Fibroblast of lung (primary cell): ENCODE data around the gene RGS19. TPM values are rescaled to one million over a fixed set of nuclear protein-coding genes. Genes with fewer than 3 reads are reported as not detected.

Experiments used
- DNase-seq, 2 donors: peaks; one replicate each; pipeline versions ENCODE4 v3.0.0 to v3.0.0-alpha.2; 2010; ENCODE audit warnings: low read depth in 2 of 2
- H2AFZ ChIP-seq: 2 replicates; pipeline ENCODE4 v1.5.1; 2012; ENCODE audit warnings: low read length, control low read depth, inconsistent platforms
- H3K27ac ChIP-seq: 2 replicates; pipeline ENCODE4 v1.5.1; 2011; ENCODE audit warnings: low read length, control low read depth; ENCODE audit not compliant: insufficient read depth
- H3K27me3 ChIP-seq: 2 replicates; pipeline ENCODE4 v1.5.1; 2011; ENCODE audit warnings: mild to moderate bottlenecking, low read length; ENCODE audit not compliant: control insufficient read depth, insufficient read depth
- H3K36me3 ChIP-seq: 2 replicates; pipeline ENCODE4 v1.5.1; 2011; ENCODE audit warnings: low read length; ENCODE audit not compliant: control insufficient read depth, insufficient read depth
- H3K4me1 ChIP-seq: 2 replicates; pipeline ENCODE4 v1.5.1; 2011; ENCODE audit warnings: low read length; ENCODE audit not compliant: control insufficient read depth, insufficient read depth; ENCODE audit errors: extremely low read depth
- H3K4me2 ChIP-seq: 2 replicates; pipeline ENCODE4 v1.5.1; 2011; ENCODE audit warnings: low read length, control low read depth; ENCODE audit not compliant: insufficient read depth; ENCODE audit errors: extremely low read depth
- H3K4me3 ChIP-seq, 4 experiments: fragments of 200-600 bp in 1 of 4; sonication (generic) in 1 of 4; replicated peaks in 1 of 4; 2 replicates each; pipeline ENCODE4 v1.5.1; 2011 to 2016; ENCODE audit warnings: low read length in 4 of 4, low read depth in 3 of 4, mild to moderate bottlenecking in 3 of 4, control low read depth in 2 of 4, inconsistent platforms in 1 of 4, mixed read lengths in 1 of 4; ENCODE audit not compliant: insufficient read depth in 1 of 4; ENCODE audit errors: control extremely low read depth in 1 of 4
- H3K79me2 ChIP-seq: 2 replicates; pipeline ENCODE4 v1.5.1; 2012; ENCODE audit warnings: mild to moderate bottlenecking, low read length, inconsistent platforms; ENCODE audit not compliant: control insufficient read depth, insufficient read depth
- H3K9ac ChIP-seq: 2 replicates; pipeline ENCODE4 v1.5.1; 2011; ENCODE audit warnings: mild to moderate bottlenecking, low read length, control low read depth; ENCODE audit not compliant: insufficient read depth
- H3K9me3 ChIP-seq: 2 replicates; pipeline ENCODE4 v1.5.1; 2012; ENCODE audit warnings: low read depth, low read length; ENCODE audit not compliant: control insufficient read depth, insufficient read depth
- H4K20me1 ChIP-seq: 2 replicates; pipeline ENCODE4 v1.5.1; 2011; ENCODE audit warnings: low read length; ENCODE audit not compliant: control insufficient read depth, insufficient read depth; ENCODE audit errors: extremely low read depth
- CTCF ChIP-seq, 2 donors: IDR thresholded peaks in 1 of 2; conservative IDR thresholded peaks in 1 of 2; 1 replicate in 1 of 2; 2 replicates in 1 of 2; pipeline ENCODE4 v1.5.1; 2011 to 2012; ENCODE audit warnings: low read length in 2 of 2, control low read depth in 1 of 2, inconsistent platforms in 1 of 2, low read depth in 1 of 2, mild to moderate bottlenecking in 1 of 2
- EZH2 ChIP-seq: IDR thresholded peaks from 2 replicates; pipeline ENCODE4 v1.5.1; 2012; ENCODE audit warnings: low read length, control low read depth, mild to moderate bottlenecking; ENCODE audit errors: missing control alignments
- polyA plus RNA-seq, 2 donors: library from polyadenylated mRNA; depleted of rRNA in 1 of 2; stranded (reverse) in 1 of 2; unstranded in 1 of 2; fragments of >200 nt; gene quantifications; 2 replicates each; pipeline ENCODE4 v1.2.1, GENCODE V29; 2011 to 2012; ENCODE audit warnings: missing spikeins in 1 of 2
- total RNA-seq: library from RNA; depleted of rRNA; stranded (reverse); fragments of >200 nt; gene quantifications from 2 replicates; pipeline ENCODE4 v1.2.1, GENCODE V29; 2014

Gene RGS19
- total and polyA plus RNA-seq, 2 donors (not counting 1 experiment from before 2014, with no cell fraction given), result 5.8 to 9.1 TPM

GRCh38 chr20:64035066-64035932 lies 44.0 kb downstream of the RGS19 start:
- no peak overlapping the region for H3K27ac ChIP-seq
- no peak overlapping the region for H3K4me3 ChIP-seq
- DNase-seq, result no peak
- H3K79me2 ChIP-seq, result no peaks in the 10 kb centered on the region
- no peaks in the 10 kb centered on the region for H3K9me3 ChIP-seq
- H3K36me3 ChIP-seq, result peaks cover 15% of the 10 kb centered on the region
- no peaks in the 10 kb centered on the region for H4K20me1 ChIP-seq
- H3K4me1 ChIP-seq, result no peaks in the 10 kb centered on the region
- H3K9ac ChIP-seq, result no peak overlapping the region
- H2AFZ ChIP-seq, result no peak overlapping the region
- TF ChIP-seq EZH2, result no peak
- peaks cover 5% of the 10 kb centered on the region for H3K27me3 ChIP-seq
- H3K4me2 ChIP-seq, result no peak overlapping the region

- Histone ChIP-seq H3K4me1 (no peaks in the 10 kb centered on the region), H3K27me3 (no peaks in the 10 kb centered on the region), H3K4me3 (no peak overlapping the region), H3K9ac (no peak overlapping the region), H2AFZ (no peak overlapping the region), H3K79me2 (no peaks in the 10 kb centered on the region), H4K20me1 (no peaks in the 10 kb centered on the region), H3K36me3 (peaks cover 24% of the 10 kb centered on the region), H3K4me2 (no peak overlapping the region), H3K9me3 (no peaks in the 10 kb centered on the region), H3K27ac (no peak overlapping the region)
- DNase-seq, result peak in 1 of 2 donors; percentile 16
- no peak for TF ChIP-seq CTCF (conservative IDR thresholded peaks at IDR 0.05 in 1 of 2, IDR thresholded peaks at IDR 0.05 in 1 of 2; ENCODE audit: low read depth in 1 of 2, low read length in 2 of 2)
- no peak for TF ChIP-seq EZH2
Measured at GRCh38 chr20:64033981-64034493, 45.3 kb downstream of the RGS19 start.

GRCh38 chr20:64032706-64033624 lies 46.4 kb downstream of the RGS19 start:
- Histone ChIP-seq H3K27me3 (no peaks in the 10 kb centered on the region), H2AFZ (no peak overlapping the region), H4K20me1 (no peaks in the 10 kb centered on the region), H3K79me2 (no peaks in the 10 kb centered on the region), H3K27ac (no peak overlapping the region), H3K4me2 (no peak overlapping the region), H3K4me3 (no peak overlapping the region), H3K9ac (no peak overlapping the region), H3K4me1 (no peaks in the 10 kb centered on the region), H3K36me3 (peaks cover 28% of the 10 kb centered on the region), H3K9me3 (no peaks in the 10 kb centered on the region)
- TF ChIP-seq EZH2, result no peak
- no peak for TF ChIP-seq CTCF (conservative IDR thresholded peaks at IDR 0.05 in 1 of 2, IDR thresholded peaks at IDR 0.05 in 1 of 2; ENCODE audit: low read depth in 1 of 2, low read length in 2 of 2)
- no peak for DNase-seq
